Measurements from ENCODE around the gene TLCD2. TPM values are rescaled to one million over a fixed set of nuclear protein-coding genes. Genes with fewer than 3 reads are reported as not detected.

Gene TLCD2, protein sequence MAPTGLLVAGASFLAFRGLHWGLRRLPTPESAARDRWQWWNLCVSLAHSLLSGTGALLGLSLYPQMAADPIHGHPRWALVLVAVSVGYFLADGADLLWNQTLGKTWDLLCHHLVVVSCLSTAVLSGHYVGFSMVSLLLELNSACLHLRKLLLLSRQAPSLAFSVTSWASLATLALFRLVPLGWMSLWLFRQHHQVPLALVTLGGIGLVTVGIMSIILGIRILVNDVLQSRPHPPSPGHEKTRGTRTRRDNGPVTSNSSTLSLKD
- polyA plus RNA-seq (2012; ENCODE audit: missing spikeins): 0.08 TPM

- no peak for FAIRE-seq
- TF ChIP-seq POLR2AphosphoS5 (IDR thresholded peaks at IDR 0.05; ENCODE audit: low read depth, low read length): no peak
- no peak for TF ChIP-seq TAF1 (IDR thresholded peaks at IDR 0.05; ENCODE audit: borderline replicate concordance, low read depth, low read length)
- no peak for TF ChIP-seq POLR2A (IDR thresholded peaks at IDR 0.05; ENCODE audit: low read depth, low read length)
- no peak for DNase-seq (ENCODE audit: insufficient read length)
Observed at GRCh38 chr17:1709971-1710806, at the start of gene TLCD2. TLCD2 (minus strand) TSS chr17:1710377; CDS start chr17:1710242, 135 bp downstream.

- FAIRE-seq: no peak
- TF ChIP-seq TAF1 (IDR thresholded peaks at IDR 0.05; ENCODE audit: borderline replicate concordance, low read depth, low read length): no peak
- no peak for TF ChIP-seq POLR2A (IDR thresholded peaks at IDR 0.05; ENCODE audit: low read depth, low read length)
- no peak for TF ChIP-seq POLR2AphosphoS5 (IDR thresholded peaks at IDR 0.05; ENCODE audit: low read depth, low read length)
Observed at GRCh38 chr17:1759529-1759928, 49.4 kb upstream of the TLCD2 start.

GRCh38 chr17:1758807-1759206 lies 48.6 kb upstream of the TLCD2 start:
- no peak for DNase-seq (ENCODE audit: insufficient read length)
- FAIRE-seq: no peak
- TF ChIP-seq POLR2AphosphoS5 (IDR thresholded peaks at IDR 0.05; ENCODE audit: low read depth, low read length): no peak
- no peak for TF ChIP-seq TAF1 (IDR thresholded peaks at IDR 0.05; ENCODE audit: borderline replicate concordance, low read depth, low read length)
- TF ChIP-seq POLR2A (IDR thresholded peaks at IDR 0.05; ENCODE audit: low read depth, low read length): no peak

More at GRCh38 chr17:1759529-1759928, 49.4 kb upstream of the TLCD2 start:
- DNase-seq (ENCODE audit: insufficient read length): no peak

DNA sequence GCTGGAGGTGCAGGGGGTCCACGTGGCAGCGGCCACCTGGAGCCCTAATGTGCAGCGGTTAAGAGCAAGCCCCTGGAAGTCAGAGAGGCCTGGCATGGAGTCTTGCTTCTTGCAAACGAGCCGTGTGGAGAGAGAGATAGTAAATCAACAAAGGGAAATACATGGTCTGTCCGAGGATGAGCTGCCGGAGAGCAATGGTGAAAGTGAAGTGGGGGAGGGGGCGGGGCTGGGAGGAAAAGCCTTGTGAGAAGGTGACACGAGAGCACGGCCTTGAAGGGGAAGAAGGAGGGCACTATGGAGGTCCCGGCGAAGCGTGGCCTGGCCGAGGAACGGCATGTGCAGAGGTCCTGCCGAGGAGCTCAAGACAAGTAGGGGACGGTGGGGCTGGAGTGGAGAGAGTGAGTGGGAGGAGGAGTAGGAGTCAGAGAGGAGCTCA lies 45.7 kb upstream of the TLCD2 start:
- no peak for FAIRE-seq
- TF ChIP-seq TAF1 (IDR thresholded peaks at IDR 0.05; ENCODE audit: borderline replicate concordance, low read depth, low read length) (no peak), POLR2A (IDR thresholded peaks at IDR 0.05; ENCODE audit: low read depth, low read length) (no peak), POLR2AphosphoS5 (IDR thresholded peaks at IDR 0.05; ENCODE audit: low read depth, low read length) (no peak)

DNA sequence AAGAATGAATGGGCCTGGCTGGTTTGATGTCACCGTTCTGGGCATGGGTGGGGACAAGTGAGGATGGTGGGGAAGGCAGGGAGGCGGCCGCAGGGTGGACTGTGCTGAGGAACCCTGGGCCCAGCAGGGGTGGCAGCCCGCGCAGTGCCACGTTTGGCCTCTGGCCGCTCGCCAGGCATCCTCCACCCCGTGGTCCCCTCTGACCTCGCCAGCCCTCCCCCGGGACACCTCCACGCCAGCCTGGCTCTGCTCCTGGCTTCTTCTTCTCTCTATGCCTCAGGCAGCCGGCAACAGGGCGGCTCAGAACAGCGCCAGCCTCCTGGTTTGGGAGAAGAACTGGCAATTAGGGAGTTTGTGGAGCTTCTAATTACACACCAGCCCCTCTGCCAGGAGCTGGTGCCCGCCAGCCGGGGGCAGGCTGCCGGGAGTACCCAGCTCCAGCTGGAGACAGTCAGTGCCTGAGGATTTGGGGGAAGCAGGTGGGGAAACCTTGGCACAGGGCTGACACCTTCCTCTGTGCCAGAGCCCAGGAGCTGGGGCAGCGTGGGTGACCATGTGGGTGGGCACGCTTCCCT lies 45.2 kb upstream of the TLCD2 start:
- FAIRE-seq (no peak), DNase-seq (ENCODE audit: insufficient read length) (no peak)
- no peak for TF ChIP-seq POLR2AphosphoS5 (IDR thresholded peaks at IDR 0.05; ENCODE audit: low read depth, low read length)
- no peak for TF ChIP-seq TAF1 (IDR thresholded peaks at IDR 0.05; ENCODE audit: borderline replicate concordance, low read depth, low read length)
- TF ChIP-seq POLR2A (IDR thresholded peaks at IDR 0.05; ENCODE audit: low read depth, low read length): no peak

More for the DNA sequence above, 45.7 kb upstream of the TLCD2 start:
- DNase-seq (ENCODE audit: insufficient read length): no peak

- no peak for FAIRE-seq
- DNase-seq (ENCODE audit: insufficient read length): no peak
- no peak for TF ChIP-seq POLR2AphosphoS5 (IDR thresholded peaks at IDR 0.05; ENCODE audit: low read depth, low read length)
- TF ChIP-seq TAF1 (IDR thresholded peaks at IDR 0.05; ENCODE audit: borderline replicate concordance, low read depth, low read length): no peak
- no peak for TF ChIP-seq POLR2A (IDR thresholded peaks at IDR 0.05; ENCODE audit: low read depth, low read length)
Observed at GRCh38 chr17:1754430-1755112, 44.4 kb upstream of the TLCD2 start.

- no peak for FAIRE-seq
- no peak for TF ChIP-seq TAF1 (IDR thresholded peaks at IDR 0.05; ENCODE audit: borderline replicate concordance, low read depth, low read length)
- no peak for TF ChIP-seq POLR2A (IDR thresholded peaks at IDR 0.05; ENCODE audit: low read depth, low read length)
- no peak for TF ChIP-seq POLR2AphosphoS5 (IDR thresholded peaks at IDR 0.05; ENCODE audit: low read depth, low read length)
- no peak for DNase-seq (ENCODE audit: insufficient read length)
Observed at GRCh38 chr17:1753767-1754429, 43.7 kb upstream of the TLCD2 start.

- FAIRE-seq (no peak), DNase-seq (ENCODE audit: insufficient read length) (no peak)
- no peak for TF ChIP-seq POLR2AphosphoS5 (IDR thresholded peaks at IDR 0.05; ENCODE audit: low read depth, low read length)
- no peak for TF ChIP-seq POLR2A (IDR thresholded peaks at IDR 0.05; ENCODE audit: low read depth, low read length)
- TF ChIP-seq TAF1 (IDR thresholded peaks at IDR 0.05; ENCODE audit: borderline replicate concordance, low read depth, low read length): no peak
Observed at GRCh38 chr17:1752425-1753262, 42.5 kb upstream of the TLCD2 start.

GRCh38 chr17:1750628-1751027 lies 40.5 kb upstream of the TLCD2 start:
- FAIRE-seq (no peak), DNase-seq (ENCODE audit: insufficient read length) (no peak)
- TF ChIP-seq POLR2AphosphoS5 (IDR thresholded peaks at IDR 0.05; ENCODE audit: low read depth, low read length) (no peak), TAF1 (IDR thresholded peaks at IDR 0.05; ENCODE audit: borderline replicate concordance, low read depth, low read length) (no peak), POLR2A (IDR thresholded peaks at IDR 0.05; ENCODE audit: low read depth, low read length) (no peak)

Measured in GM12892 (cell line).